Osteoblast (primary cell): ENCODE measurements around the gene GFPT2. TPM values are rescaled to one million over a fixed set of nuclear protein-coding genes. Genes with fewer than 3 reads are reported as not detected.

Experiments
- DNase-seq: peaks from one replicate; pipeline ENCODE4 v3.0.0; 2011; ENCODE audit warnings: low spot score, mixed read lengths; ENCODE audit not compliant: insufficient read length; ENCODE audit errors: missing footprints
- H2AFZ ChIP-seq: 2 replicates; pipeline ENCODE4 v1.6.0; 2011; ENCODE audit warnings: mild to moderate bottlenecking, low read length
- H3K27ac ChIP-seq: 2 replicates; pipeline ENCODE4 v1.5.1; 2011; ENCODE audit warnings: mild to moderate bottlenecking, low read depth, low read length, moderate library complexity
- H3K27me3 ChIP-seq: 2 replicates; pipeline ENCODE4 v1.6.0; 2012; ENCODE audit warnings: mild to moderate bottlenecking, control low read depth, inconsistent platforms, low read length, moderate library complexity; ENCODE audit not compliant: insufficient read depth
- H3K36me3 ChIP-seq: 2 replicates; pipeline ENCODE4 v1.5.1; 2011; ENCODE audit warnings: mild to moderate bottlenecking, low read length, control low read depth, moderate library complexity; ENCODE audit not compliant: insufficient read depth
- H3K4me1 ChIP-seq: 2 replicates; pipeline ENCODE4 v1.5.1; 2011; ENCODE audit warnings: mild to moderate bottlenecking, low read length, control low read depth, moderate library complexity; ENCODE audit not compliant: insufficient read depth
- H3K4me2 ChIP-seq: 2 replicates; pipeline ENCODE4 v1.6.0; 2011; ENCODE audit warnings: mild to moderate bottlenecking, low read length; ENCODE audit not compliant: insufficient read depth
- H3K4me3 ChIP-seq: fragments of 200-600 bp; sonication (generic); 3 replicates; pipeline ENCODE4 v1.5.1; 2012; ENCODE audit warnings: mild to moderate bottlenecking, low read length, inconsistent platforms; ENCODE audit not compliant: insufficient read depth
- H3K79me2 ChIP-seq: 2 replicates; pipeline ENCODE4 v1.6.0; 2012; ENCODE audit warnings: mild to moderate bottlenecking, low read length, control low read depth, inconsistent platforms; ENCODE audit not compliant: insufficient read depth
- H3K9me3 ChIP-seq: 2 replicates; pipeline ENCODE4 v1.5.1; 2011; ENCODE audit warnings: low read depth, low read length, control low read depth
- H4K20me1 ChIP-seq: 2 replicates; pipeline ENCODE4 v1.6.0; 2012; ENCODE audit warnings: mild to moderate bottlenecking, low read length, control low read depth; ENCODE audit not compliant: insufficient read depth
- total RNA-seq: library from RNA; depleted of rRNA; stranded (reverse); fragments of >200 nt; gene quantifications from 2 replicates; pipeline ENCODE4 v1.2.3, GENCODE V29; 2012
- TF ChIP-seq, protein P1 (sequence below): IDR thresholded peaks from 2 replicates; pipeline ENCODE4 v1.5.1; 2011; ENCODE audit warnings: mild to moderate bottlenecking, low read depth, low read length, moderate library complexity; ENCODE audit errors: extremely low read depth

Gene GFPT2
- total RNA-seq, 1 donor = 30.4 TPM

- H2AFZ ChIP-seq = no peak overlapping the region
- H3K36me3 ChIP-seq = peaks cover 70% of the 10 kb centered on the region
- no peak overlapping the region for H3K4me2 ChIP-seq
These were observed 28.6 kb downstream of the GFPT2 start for GRCh38 chr5:180324601-180324950.

GRCh38 chr5:180323941-180324600 lies 29.1 kb downstream of the GFPT2 start:
- DNase-seq = no peak
- no peak overlapping the region for H2AFZ ChIP-seq
- TF ChIP-seq, protein P1, sequence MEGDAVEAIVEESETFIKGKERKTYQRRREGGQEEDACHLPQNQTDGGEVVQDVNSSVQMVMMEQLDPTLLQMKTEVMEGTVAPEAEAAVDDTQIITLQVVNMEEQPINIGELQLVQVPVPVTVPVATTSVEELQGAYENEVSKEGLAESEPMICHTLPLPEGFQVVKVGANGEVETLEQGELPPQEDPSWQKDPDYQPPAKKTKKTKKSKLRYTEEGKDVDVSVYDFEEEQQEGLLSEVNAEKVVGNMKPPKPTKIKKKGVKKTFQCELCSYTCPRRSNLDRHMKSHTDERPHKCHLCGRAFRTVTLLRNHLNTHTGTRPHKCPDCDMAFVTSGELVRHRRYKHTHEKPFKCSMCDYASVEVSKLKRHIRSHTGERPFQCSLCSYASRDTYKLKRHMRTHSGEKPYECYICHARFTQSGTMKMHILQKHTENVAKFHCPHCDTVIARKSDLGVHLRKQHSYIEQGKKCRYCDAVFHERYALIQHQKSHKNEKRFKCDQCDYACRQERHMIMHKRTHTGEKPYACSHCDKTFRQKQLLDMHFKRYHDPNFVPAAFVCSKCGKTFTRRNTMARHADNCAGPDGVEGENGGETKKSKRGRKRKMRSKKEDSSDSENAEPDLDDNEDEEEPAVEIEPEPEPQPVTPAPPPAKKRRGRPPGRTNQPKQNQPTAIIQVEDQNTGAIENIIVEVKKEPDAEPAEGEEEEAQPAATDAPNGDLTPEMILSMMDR = no peak

More at GRCh38 chr5:180324601-180324950, 28.6 kb downstream of the GFPT2 start:
- H3K4me1 ChIP-seq = peaks cover 15% of the 10 kb centered on the region
- H3K27me3 ChIP-seq = no peaks in the 10 kb centered on the region
- no peaks in the 10 kb centered on the region for H3K79me2 ChIP-seq
- no peak overlapping the region for H3K4me3 ChIP-seq
- TF ChIP-seq, protein P1 = no peak
- H4K20me1 ChIP-seq = no peaks in the 10 kb centered on the region
- no peaks in the 10 kb centered on the region for H3K9me3 ChIP-seq
- no peak overlapping the region for H3K27ac ChIP-seq
- DNase-seq = no peak

GRCh38 chr5:180323160-180323559 lies 30.0 kb downstream of the GFPT2 start:
- Histone ChIP-seq H3K9me3 (no peaks in the 10 kb centered on the region), H3K4me1 (peaks cover 11% of the 10 kb centered on the region), H3K36me3 (peaks cover 67% of the 10 kb centered on the region), H3K4me3 (no peak overlapping the region), H3K27me3 (no peaks in the 10 kb centered on the region), H3K79me2 (no peaks in the 10 kb centered on the region), H2AFZ (no peak overlapping the region), H3K4me2 (no peak overlapping the region), H4K20me1 (no peaks in the 10 kb centered on the region), H3K27ac (no peak overlapping the region)
- TF ChIP-seq, protein P1 = no peak
- DNase-seq = no peak

More at GRCh38 chr5:180323941-180324600, 29.1 kb downstream of the GFPT2 start:
- Histone ChIP-seq H3K4me2 (no peak overlapping the region), H3K79me2 (no peaks in the 10 kb centered on the region), H3K4me1 (peaks cover 11% of the 10 kb centered on the region), H3K27me3 (no peaks in the 10 kb centered on the region), H3K4me3 (no peak overlapping the region), H3K36me3 (peaks cover 68% of the 10 kb centered on the region), H4K20me1 (no peaks in the 10 kb centered on the region), H3K9me3 (no peaks in the 10 kb centered on the region), H3K27ac (peak overlapping the region; percentile 68)

DNA sequence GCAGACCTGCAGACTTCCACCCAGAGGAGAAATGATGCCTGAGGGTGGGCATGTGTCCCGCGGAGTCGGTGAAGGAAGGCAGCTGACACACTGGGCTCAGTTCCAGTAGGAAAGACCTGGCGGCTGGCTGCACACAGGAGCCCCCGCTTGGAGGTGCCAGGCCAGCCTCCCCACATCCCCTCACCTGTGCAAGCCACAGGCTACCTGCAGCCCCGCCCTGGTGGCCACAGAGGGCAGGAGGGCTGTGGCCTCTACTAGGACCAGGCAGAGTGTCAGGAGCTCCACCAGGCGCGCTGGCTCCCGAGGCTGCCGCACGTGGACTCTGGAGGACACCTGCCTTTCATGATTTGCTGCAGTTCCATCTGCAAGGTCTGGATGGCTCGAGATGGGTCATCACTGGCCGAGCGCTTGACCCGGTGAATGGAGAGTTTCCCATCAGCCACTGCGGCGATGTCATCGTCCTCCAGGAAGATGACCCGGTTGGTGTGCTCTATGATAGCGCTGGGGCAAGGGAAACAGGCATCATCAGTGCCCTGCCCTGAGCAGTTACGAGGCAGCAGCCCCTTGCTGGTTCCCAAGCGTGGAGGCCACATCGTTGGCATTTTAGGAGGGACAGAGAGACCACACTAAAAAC lies 34.6 kb downstream of the GFPT2 start:
- peaks cover 71% of the 10 kb centered on the region for H3K36me3 ChIP-seq
- H3K79me2 ChIP-seq = no peaks in the 10 kb centered on the region

More for the DNA sequence above, 34.6 kb downstream of the GFPT2 start:
- no peak for DNase-seq
- Histone ChIP-seq H3K9me3 (no peaks in the 10 kb centered on the region), H3K4me1 (peaks cover 1% of the 10 kb centered on the region), H3K27me3 (no peaks in the 10 kb centered on the region), H4K20me1 (no peaks in the 10 kb centered on the region), H3K27ac (no peak overlapping the region), H3K4me2 (no peak overlapping the region), H2AFZ (no peak overlapping the region), H3K4me3 (no peak overlapping the region)
- TF ChIP-seq, protein P1 = no peak
